Stimulated activated CD4-positive, alpha-beta T cell treated with anti-CD3 and anti-CD28 coated beads, Interleukin-12 subunit alpha, Interleukin-12 subunit beta, amount 100 ng/mL, for 24 hours (primary cell): ENCODE results near the gene KLF13.
A peak's percentile ranks its signal among the peaks of the same experiment; 100 is the strongest.

ENCODE experiments used
- DNase-seq, 2 experiments: peaks; one replicate each; pipeline ENCODE4 v3.0.0-alpha.2; 2020; ENCODE audit warnings: low read depth in 2 of 2

Gene KLF13

GRCh38 chr15:31332020-31332680 lies 5.5 kb downstream of the KLF13 start:
- no peak for DNase-seq

- no peak for DNase-seq
Observed at GRCh38 chr15:31332681-31333071, 6.0 kb downstream of the KLF13 start.

- no peak for DNase-seq
Observed at GRCh38 chr15:31333119-31333518, 6.5 kb downstream of the KLF13 start.

GRCh38 chr15:31333820-31334219 lies 7.2 kb downstream of the KLF13 start:
- no peak for DNase-seq

DNA sequence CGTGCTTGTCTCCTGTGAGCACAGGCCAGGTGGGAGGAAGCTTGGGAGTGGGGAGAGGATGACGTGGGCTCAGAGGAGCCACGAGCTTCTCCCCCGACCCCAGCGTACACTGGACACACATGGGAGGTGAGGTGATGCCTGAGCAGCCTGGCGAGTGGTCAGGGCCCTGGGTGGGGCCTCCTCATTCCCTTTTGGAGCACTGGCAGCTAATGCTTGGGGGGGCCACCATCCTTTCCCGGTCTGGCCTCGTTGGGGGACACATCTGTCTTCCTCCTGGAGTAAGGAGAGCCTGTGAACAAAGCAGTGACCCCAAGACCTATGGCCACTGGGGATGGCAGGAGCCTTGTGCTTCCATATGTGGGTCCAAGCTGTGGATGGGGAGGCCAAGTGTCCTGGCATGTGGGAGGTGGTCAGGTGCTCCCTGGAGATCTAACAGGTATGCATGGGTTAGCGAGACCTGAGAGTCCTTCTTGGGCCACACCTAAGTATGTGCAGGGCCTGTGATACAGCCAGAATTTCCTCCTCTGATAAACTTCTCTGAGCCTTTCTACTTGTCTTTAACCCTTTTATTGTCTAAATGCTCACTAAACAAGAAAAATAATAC lies 9.5 kb downstream of the KLF13 start:
- no peak for DNase-seq

GRCh38 chr15:31336593-31337295 lies 10.1 kb downstream of the KLF13 start:
- DNase-seq = no peak

DNA sequence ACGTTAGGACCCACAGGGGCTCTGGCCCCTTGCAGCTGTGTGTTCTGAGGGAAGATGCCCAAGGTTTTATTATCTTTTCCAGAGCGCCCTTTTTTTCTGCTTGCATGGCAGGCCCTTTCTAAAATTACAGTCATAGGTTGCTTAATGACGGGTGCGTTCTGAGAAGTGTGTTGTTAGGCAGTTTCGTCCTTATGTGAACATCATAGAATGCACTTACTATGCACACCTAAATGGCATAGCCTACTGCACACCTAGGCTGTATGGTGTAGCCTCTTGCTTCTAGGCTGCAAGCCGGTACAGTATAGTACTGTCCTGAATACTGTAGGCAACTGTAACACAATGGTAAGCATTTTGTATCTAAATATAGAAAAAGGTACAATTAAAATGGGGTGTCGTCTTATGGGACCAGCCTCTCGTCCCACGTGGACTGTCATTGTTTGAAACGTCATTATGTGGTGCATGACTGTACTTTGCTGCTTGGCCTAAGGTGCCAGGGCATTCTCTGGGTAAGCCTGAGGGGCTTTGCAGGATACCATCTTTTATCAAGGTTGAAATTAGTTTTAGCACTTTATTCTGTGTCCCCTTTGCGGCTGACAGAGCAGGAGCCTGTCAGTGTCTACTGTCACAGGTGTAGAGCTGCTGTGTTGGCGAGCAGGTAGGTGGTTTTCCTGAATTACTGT lies 10.9 kb downstream of the KLF13 start:
- DNase-seq = no peak

DNA sequence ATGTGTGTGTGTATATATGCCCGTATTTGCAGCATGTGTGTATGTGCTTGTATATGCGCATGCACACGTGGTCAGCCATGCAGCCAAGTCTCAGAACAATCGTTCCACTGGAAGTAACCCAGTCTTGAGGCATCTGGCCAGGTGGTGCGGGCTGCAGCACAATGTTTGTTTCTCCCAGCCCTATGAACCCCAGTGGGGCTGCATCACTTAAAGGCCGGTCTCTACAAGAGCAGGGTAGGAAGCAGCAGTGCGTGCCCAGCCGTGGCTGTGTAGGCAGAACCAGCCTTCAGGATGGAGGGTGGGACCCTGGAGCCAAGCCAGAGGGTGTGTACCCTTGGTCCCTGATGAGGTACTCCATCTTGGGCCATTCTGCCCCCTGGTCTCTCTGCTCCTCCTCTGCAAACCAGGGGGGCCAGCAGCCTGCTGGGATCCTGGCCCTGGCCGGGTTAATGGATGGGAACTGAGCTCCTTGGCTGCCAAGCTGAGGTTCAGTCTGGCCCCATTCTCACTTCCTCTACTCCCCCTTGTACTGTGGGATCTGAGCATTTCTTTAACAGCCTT lies 11.8 kb downstream of the KLF13 start:
- DNase-seq = no peak

DNA sequence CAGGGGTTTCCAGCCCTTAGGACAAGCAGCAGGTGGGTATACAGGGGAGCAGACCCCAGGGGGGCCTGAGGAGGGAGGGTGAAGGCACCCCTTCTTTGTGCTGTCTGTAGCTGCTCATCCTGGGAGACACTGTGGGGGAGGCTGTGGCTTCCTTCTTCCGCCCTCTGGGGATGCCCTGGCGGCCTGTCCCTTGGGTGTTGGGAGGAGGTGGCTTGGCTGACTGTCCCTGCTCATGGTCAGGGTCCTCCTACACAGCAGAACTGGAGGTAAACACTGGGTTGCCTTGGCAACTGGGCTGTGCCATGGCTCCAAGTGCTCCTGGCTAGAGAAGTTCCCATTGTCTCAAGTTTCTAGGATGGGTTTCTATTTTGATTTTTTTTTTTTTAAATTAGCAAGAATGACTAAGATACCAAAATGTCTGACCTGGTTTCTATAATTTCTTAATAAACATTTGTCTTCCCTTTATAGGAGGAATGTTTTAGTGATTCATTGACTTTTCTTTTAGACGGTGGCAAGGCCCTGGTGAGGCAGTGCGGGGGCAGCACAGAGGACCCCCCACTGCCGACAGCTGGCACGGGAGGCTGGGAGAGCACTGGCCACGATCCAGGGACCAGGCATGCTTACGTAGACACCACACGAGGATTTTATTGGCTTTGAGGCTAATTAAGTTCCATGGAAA lies 12.4 kb downstream of the KLF13 start:
- DNase-seq = peak in 1 of 2 experiments; percentile 55

GRCh38 chr15:31339558-31339895 lies 12.9 kb downstream of the KLF13 start:
- no peak for DNase-seq

DNA sequence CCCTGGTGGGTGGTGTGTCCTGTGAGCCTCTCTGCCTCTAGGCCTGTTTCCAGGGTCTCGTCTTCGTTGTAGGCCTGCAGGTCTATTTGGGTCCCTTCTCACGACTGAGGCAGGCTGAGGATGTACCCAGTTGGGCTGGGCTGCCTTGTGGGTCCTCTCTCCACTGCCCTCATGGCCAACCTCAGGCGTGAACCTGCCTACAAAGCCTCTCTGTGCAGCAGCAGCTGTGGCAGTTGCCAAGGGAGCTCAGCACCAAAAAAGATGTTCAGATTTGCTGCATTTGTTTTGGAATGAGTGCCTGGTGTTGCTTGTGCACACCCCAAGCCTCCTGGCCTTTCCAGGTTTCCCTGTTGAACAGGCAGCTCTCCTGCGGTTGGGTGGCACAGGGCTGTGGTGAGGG lies 13.4 kb downstream of the KLF13 start:
- no peak for DNase-seq

DNA sequence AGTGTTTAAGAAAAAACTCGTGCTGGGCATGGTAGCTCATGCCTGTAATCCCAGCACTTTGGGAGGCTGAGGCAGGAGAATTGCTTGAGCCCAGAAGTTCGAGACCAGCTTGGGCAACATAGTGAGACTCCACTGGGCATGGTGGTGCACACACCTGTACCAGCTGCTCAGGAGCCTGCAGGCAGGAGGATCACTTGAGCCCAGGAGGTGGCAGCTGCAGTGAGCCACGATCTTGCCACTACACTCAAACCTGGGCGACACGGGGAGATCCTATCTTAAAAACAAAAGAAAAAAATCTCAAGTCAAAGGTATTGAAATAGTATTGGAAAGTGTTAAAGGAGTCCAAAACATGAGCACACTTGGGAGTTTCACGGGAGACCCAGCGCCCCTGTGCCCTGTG lies 14.0 kb downstream of the KLF13 start:
- no peak for DNase-seq

DNA sequence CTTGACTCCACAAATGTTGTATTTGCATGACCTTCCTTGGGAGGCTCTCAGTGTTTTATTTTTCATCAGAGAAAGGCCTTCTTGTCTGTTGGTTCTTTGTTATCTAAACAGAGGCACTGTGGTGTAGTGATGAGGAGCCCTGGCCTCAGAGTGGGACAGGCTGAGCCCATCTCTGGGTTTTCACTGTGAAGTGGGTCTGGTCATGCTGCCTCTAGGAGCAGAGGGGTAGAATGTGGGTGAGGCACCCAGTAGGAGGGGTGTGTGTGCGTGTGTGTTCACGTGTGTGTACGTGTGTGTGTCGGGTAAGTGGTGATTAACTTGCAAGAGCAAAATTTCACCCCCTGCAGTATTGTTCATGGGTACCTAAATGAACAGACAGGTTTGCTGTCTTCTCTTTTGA lies 14.4 kb downstream of the KLF13 start:
- DNase-seq = no peak

DNA sequence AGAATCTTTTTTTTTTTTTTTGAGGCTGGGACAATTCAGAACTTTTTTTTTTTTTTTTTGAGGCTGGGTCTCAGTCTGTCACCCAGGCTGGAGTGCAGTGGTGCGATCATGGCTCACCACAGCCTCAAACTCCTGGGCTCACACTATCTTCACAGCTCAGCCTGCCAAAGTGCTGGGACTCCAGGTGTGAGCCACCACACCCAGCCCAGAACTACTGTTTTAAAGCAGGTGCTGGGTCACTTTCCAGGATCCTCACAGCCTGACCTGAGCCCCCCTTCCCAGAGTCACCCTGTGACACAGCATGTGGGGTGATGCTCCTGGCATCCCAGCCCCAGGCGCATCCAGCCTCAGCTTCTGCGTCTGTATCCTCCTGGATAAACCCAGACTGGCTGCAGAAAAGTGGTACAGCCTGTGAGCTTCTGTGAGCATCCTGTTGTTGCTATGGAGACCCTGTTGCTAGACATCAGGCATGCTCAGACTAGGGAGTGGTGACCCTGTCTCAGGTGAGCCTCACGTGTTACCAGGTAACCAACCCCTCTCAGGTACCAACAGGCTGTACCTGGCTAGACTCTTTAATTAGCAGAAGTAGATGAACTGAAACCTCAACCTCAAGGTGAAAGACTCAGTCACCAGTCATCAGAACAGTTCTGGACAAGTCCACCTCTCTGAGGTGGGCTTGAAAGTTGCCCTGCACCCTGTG lies 15.0 kb downstream of the KLF13 start:
- no peak for DNase-seq

GRCh38 chr15:31342381-31342780 lies 15.7 kb downstream of the KLF13 start:
- DNase-seq = no peak

DNA sequence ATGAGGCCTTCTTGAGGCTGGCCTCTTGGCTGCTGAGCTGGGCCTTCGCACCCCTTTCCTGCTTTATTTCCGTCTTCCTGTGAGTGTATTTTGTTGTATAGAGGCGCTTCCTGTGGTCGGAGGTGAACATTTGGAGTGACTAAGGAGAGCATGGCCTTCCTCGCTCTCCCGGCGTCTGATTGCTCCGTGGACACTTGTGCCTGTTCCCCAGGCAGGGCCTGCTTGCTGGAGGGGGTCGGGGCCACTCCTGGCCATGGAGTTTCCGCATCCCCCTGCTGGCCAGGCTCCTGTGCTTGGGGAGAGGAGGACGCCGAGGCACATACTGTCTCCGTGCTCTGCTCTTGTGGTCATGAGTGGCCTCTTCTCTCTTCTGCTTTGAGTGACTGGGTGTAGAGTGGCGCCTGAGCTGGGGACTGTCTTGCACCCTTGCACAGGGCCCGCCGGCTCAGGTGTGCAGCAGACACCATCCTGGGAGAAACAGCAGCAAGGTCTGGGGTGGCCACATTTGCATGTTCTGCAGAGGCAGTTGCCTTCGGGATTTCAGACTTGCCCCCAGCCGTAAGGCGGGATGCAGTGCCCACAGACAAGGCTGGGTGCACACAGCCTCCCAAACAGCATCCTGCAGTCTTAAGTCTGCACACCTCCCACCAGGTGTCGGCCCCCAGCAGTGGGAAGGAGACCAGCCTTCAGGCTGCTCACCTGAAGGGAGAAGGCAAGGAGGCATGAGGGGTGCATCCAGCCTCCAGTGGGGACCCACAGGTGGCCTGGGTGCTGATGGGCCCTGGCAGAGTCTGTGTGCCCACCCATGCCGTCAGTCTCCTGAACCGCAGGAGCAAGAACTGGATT lies 16.4 kb downstream of the KLF13 start:
- DNase-seq = no peak

GRCh38 chr15:31343831-31344230 lies 17.2 kb downstream of the KLF13 start:
- no peak for DNase-seq

GRCh38 chr15:31344266-31344665 lies 17.6 kb downstream of the KLF13 start:
- no peak for DNase-seq

DNA sequence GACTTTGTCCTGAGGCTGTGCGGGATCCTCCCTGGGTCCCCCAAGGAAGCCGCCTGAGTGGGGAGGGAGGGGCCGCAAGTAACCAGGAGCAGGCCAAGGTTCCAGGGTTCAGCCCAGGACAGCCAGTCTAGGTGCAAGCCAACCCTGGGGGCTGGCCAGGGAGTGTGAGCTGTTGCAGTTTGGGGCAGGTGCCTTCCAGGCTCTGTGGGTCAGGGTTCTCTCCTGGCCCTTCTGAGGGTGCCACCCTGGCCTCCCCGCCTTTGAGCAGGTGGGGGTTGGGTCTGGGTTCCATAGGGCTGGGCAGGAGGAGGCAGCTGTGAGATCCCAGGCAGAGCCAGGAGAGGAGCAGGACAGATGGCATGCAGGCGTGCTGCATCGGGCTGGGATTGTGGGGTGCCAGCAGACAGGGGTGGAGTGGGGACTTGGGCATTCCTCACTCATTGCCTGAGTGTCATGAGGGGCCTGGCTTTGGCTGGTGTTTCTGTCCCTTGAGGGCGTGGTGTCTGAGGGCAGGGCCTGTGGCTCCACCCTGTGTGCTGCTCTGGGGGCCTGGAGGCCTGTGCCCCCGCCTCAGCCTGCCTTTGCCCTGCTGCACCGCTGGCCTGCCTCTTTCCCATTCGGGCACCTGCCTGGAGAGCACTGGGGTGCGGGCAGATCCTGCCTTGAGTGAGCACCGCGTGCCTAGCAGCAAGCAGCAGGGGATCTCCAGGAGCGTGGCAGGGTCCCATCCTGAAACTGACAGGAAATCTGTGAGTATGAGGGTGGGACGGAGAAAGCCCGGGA lies 18.4 kb downstream of the KLF13 start:
- DNase-seq = no peak
